Lung (tissue), 12 donors: Measurements from ENCODE around the gene RASSF1. TPM values are rescaled to one million over a fixed set of nuclear protein-coding genes. Genes with fewer than 3 reads are reported as not detected.

ENCODE experiments used
- ATAC-seq: fragments of 200-7000 bp; cut with Tn5 transposase; one replicate; pipeline ENCODE4 v1.9.1; 2020; ENCODE audit warnings: moderate number of reproducible peaks; ENCODE audit not compliant: insufficient read depth, low FRiP score
- DNase-seq, 3 donors: peaks; one replicate each; pipeline ENCODE4 v3.0.0-alpha.2; 2013 to 2017
- H3K27ac ChIP-seq, 2 donors: one replicate each; pipeline ENCODE4 v1.5.1; 2013; ENCODE audit warnings: mild to moderate bottlenecking in 2 of 2, moderate library complexity in 2 of 2, control low read depth in 1 of 2, inconsistent platforms in 1 of 2, low read depth in 1 of 2, low read length in 1 of 2
- H3K27me3 ChIP-seq, 3 donors: one replicate each; pipeline ENCODE4 v1.5.1; 2013; ENCODE audit warnings: low read length in 2 of 3; ENCODE audit not compliant: control insufficient read depth in 3 of 3, insufficient read depth in 3 of 3
- H3K36me3 ChIP-seq, 4 donors: one replicate each; pipeline ENCODE4 v1.5.1; 2013; ENCODE audit warnings: low read length in 4 of 4, mild to moderate bottlenecking in 1 of 4, moderate library complexity in 1 of 4; ENCODE audit not compliant: control insufficient read depth in 4 of 4, insufficient read depth in 4 of 4
- H3K4me1 ChIP-seq, 5 donors: one replicate each; pipeline ENCODE4 v1.5.1; 2013; ENCODE audit warnings: low read length in 5 of 5, mild to moderate bottlenecking in 2 of 5, moderate library complexity in 1 of 5; ENCODE audit not compliant: control insufficient read depth in 5 of 5, insufficient read depth in 5 of 5
- H3K4me3 ChIP-seq: one replicate; pipeline ENCODE4 v1.5.1; 2013; ENCODE audit warnings: mild to moderate bottlenecking, control low read depth, moderate library complexity
- H3K9ac ChIP-seq, 2 donors: one replicate each; pipeline ENCODE4 v1.5.1; 2013; ENCODE audit warnings: low read length in 2 of 2, control low read depth in 1 of 2; ENCODE audit not compliant: insufficient read depth in 1 of 2
- H3K9me3 ChIP-seq, 4 donors: one replicate each; pipeline ENCODE4 v1.5.1; 2013; ENCODE audit warnings: low read length in 3 of 4, mild to moderate bottlenecking in 1 of 4, moderate library complexity in 1 of 4; ENCODE audit not compliant: control insufficient read depth in 4 of 4, insufficient read depth in 3 of 4
- CTCF ChIP-seq: IDR thresholded peaks from 2 replicates; pipeline ENCODE4 v1.5.1; 2012; ENCODE audit warnings: mild to moderate bottlenecking; ENCODE audit errors: control extremely low read depth, extremely low read depth
- WGBS, 2 donors: extraction: QIAGEN DNeasy Blood & Tissue Kit; methylation state at CpG; one replicate each; pipeline ENCODE4 v1.1.7; 2013; 5-methylcytosine and 5-hydroxymethylcytosine counted together
- polyA plus RNA-seq, 2 donors: library from polyadenylated mRNA; stranded (reverse); fragments of 200-250 nt; gene quantifications; one replicate each; pipeline ENCODE4 v1.2.1, GENCODE V29; 2013
- total RNA-seq, 2 donors: library from RNA; depleted of rRNA in 1 of 2; stranded (reverse); fragments of >200 nt in 1 of 2; gene quantifications; one replicate each; pipeline ENCODE4 v1.2.1, GENCODE V29; 2014 to 2021
- donor health status: control.
- donor health status: control.
- donor health status: Bipolar disorder and iron deficiency.
- donor health status: healthy.
- donor health status: DM: yes; HTN: yes; CAD: no.

RASSF1 gene
- total and polyA plus RNA-seq, 4 donors: 36.3 to 59.0 (median 42.0) TPM

DNA sequence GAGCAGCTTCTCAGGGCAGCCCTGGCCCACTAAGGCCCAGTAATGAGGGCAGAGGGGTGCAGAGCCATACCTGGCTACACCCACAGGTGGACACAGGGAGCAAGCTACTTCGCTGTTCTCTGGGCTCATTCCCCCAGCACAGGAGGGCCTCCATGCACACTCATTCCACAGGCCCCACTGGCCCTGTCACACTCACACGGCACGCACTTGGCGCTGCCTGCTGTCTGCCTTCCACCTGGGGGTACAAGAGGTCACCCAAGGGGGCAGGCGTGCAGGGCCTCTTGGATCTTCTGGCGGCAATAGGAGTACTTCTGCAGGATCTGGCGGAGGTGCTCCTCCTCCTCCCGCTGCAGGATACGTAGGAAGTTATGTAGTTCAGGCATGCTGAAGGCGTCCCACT is 10.3 kb downstream of the RASSF1 start:
- Histone ChIP-seq H3K4me1 (peaks cover 2 to 22% (median 11%) of the 10 kb centered on the region in 5 donors), H3K27me3 (no peaks in the 10 kb centered on the region), H3K4me3 (no peak overlapping the region), H3K9me3 (no peaks in the 10 kb centered on the region), H3K9ac (no peak overlapping the region), H3K36me3 (peaks cover 27 to 44% (median 35%) of the 10 kb centered on the region in 4 donors), H3K27ac (no peak overlapping the region)
- no peak for ATAC-seq
- 94 to 96% methylated on average over 10 of the region's 10 CpGs for WGBS, 2 donors
- no peak for TF ChIP-seq CTCF
- DNase-seq: no peak

DNA sequence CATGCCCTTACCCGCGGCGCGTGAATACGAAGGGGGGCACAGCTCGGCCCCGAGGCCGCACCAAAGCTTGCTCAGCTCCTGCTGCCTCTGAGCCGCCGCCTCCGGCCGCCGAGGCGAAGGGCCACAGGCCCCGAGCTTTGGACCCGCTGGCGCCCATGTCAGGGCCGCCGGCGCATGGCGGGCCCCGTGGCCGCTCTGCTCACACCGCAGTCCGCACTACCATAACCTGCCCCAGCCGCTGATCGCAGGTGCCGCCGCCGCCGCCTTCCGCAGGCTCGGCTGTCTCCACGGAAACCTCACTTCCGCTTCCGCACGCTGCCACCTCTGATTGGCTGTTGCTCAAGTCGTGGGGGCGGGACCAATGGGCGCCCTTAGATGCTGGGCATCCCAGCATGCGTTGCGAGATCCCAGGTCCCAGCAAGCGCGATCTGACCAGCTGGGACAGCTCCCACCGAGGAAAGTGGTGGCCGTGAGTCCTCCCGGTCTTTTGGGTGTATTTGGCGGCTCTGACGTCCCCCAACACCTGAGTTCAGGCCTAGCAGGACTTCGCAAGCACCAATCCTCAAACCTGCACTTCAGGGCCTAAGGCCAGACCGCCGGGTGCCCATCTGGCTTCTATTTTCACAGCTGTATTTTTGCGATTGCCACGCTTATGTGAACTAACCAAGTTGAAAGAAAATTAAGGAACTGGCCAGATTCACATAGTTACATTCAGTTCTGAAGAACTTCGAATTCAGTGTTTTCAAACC is 12.5 kb downstream of the RASSF1 start, which contains the start of gene TUSC2:
Gene TUSC2, minus strand, starts transcription at position 281 of the 749 bp plus-strand sequence. Its CDS starts 124 bp downstream, at position 157.
- ATAC-seq: peak; percentile 90
- Histone ChIP-seq H3K9ac (peak within 1 kb of the TSS; percentile 57 to 62), H3K27ac (peak within 1 kb of the TSS; percentile 82 to 89), H3K4me1 (peaks cover 2 to 23% (median 9%) of the 10 kb centered on the region in 5 donors), H3K4me3 (peak within 1 kb of the TSS; percentile 86), H3K27me3 (no peaks in the 10 kb centered on the region), H3K36me3 (peaks cover 27 to 46% (median 32%) of the 10 kb centered on the region in 4 donors), H3K9me3 (no peaks in the 10 kb centered on the region)
- TF ChIP-seq CTCF: no peak
- WGBS, 2 donors: 2 to 3% methylated on average over 55 of the region's 55 CpGs
- DNase-seq: peak; percentile 96 to 98 (median 98)

DNA sequence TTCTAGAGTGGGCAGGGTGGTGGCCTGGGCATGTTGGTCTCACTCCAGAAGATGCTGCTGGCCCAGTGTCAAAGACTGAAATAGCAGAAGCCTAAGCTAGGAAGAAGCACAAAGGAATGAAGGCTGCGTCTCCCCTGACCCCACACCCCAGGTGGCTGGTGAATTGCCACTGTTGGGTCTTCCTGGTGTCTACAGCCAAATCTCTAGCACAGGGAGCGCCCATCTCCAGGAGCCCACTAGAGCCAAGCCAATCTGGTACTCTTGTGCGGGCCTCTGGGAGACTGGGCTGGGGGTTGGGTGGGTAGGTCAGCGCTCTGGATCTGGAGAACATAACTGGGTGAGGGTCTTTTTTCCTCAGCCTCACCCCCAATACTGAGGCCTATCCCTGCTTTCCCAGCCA is 13.5 kb downstream of the RASSF1 start:
- 73 to 74% methylated on average over 4 of the region's 4 CpGs for WGBS, 2 donors
- Histone ChIP-seq H3K4me3 (peak overlapping the region; percentile 86), H3K9ac (peak overlapping the region in 1 of 2 donors; percentile 62), H3K27ac (peak overlapping the region in 1 of 2 donors; percentile 89), H3K36me3 (peaks cover 26 to 41% (median 30%) of the 10 kb centered on the region in 4 donors), H3K4me1 (peaks cover 2 to 32% (median 12%) of the 10 kb centered on the region in 5 donors), H3K27me3 (no peaks in the 10 kb centered on the region), H3K9me3 (no peaks in the 10 kb centered on the region)
- no peak for TF ChIP-seq CTCF
- no peak for ATAC-seq
- DNase-seq: no peak
